Astrocyte (in vitro differentiated cells and primary cell): ENCODE data around the gene DDN.

Source experiments
- EZH2 ChIP-seq: IDR thresholded peaks from 2 replicates; pipeline ENCODE4 v1.6.1; 2012; ENCODE audit warnings: mild to moderate bottlenecking, low read length, inconsistent platforms; ENCODE audit not compliant: insufficient read depth
- TF ChIP-seq, protein P1 (sequence below): IDR thresholded peaks from 2 replicates; pipeline ENCODE4 v1.5.1; 2011; ENCODE audit warnings: low read depth, mild to moderate bottlenecking, inconsistent platforms, low read length, moderate library complexity; ENCODE audit not compliant: insufficient read depth

GRCh38 chr12:49037947-49038237 lies 38.7 kb upstream of the DDN start:
- TF ChIP-seq, protein P1, sequence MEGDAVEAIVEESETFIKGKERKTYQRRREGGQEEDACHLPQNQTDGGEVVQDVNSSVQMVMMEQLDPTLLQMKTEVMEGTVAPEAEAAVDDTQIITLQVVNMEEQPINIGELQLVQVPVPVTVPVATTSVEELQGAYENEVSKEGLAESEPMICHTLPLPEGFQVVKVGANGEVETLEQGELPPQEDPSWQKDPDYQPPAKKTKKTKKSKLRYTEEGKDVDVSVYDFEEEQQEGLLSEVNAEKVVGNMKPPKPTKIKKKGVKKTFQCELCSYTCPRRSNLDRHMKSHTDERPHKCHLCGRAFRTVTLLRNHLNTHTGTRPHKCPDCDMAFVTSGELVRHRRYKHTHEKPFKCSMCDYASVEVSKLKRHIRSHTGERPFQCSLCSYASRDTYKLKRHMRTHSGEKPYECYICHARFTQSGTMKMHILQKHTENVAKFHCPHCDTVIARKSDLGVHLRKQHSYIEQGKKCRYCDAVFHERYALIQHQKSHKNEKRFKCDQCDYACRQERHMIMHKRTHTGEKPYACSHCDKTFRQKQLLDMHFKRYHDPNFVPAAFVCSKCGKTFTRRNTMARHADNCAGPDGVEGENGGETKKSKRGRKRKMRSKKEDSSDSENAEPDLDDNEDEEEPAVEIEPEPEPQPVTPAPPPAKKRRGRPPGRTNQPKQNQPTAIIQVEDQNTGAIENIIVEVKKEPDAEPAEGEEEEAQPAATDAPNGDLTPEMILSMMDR, result no peak
- no peak for TF ChIP-seq EZH2
